ENCODE data around the gene DNAH7.

DNA sequence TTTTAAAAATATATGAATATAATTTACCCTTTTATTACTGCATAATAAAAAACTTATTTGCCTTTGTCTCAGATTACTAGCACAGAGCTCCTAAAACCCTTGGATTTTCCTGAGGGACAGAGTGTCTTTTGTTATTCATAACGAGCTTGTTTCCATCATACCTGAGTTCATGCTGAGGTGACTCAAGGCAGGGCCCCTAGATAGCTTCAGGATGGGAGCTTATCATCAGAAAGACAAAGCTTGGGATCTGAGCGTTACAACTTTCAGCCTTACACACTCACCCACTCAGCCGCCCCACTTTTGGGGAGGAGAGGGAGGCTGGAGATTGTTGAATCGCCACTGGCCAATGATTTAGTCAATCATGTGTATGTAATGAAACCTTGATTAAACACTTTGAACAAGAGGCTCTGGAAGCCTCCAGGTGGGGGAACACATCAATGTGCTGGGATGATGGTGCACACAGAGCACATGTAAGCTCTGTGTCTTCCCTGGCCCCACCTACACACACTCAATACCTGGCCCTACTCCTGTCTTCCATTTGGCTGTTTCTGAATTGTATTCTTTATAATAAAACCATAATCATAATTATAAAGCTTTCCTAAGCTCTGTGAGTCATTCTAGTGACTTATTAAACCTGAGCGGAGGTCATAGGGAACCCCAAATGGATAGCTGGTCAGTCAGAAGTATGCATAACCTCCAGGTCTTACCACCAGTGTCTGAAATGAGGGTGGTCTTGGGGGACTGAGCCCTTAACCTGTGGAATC is 28.5 kb upstream of the DNAH7 start:
- TF ChIP-seq, protein P1, sequence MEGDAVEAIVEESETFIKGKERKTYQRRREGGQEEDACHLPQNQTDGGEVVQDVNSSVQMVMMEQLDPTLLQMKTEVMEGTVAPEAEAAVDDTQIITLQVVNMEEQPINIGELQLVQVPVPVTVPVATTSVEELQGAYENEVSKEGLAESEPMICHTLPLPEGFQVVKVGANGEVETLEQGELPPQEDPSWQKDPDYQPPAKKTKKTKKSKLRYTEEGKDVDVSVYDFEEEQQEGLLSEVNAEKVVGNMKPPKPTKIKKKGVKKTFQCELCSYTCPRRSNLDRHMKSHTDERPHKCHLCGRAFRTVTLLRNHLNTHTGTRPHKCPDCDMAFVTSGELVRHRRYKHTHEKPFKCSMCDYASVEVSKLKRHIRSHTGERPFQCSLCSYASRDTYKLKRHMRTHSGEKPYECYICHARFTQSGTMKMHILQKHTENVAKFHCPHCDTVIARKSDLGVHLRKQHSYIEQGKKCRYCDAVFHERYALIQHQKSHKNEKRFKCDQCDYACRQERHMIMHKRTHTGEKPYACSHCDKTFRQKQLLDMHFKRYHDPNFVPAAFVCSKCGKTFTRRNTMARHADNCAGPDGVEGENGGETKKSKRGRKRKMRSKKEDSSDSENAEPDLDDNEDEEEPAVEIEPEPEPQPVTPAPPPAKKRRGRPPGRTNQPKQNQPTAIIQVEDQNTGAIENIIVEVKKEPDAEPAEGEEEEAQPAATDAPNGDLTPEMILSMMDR (IDR thresholded peaks at IDR 0.05) = no peak
- no peak for TF ChIP-seq POLR2A (IDR thresholded peaks at IDR 0.05)
